ENCODE measurements around the gene LRRFIP1.

DNA sequence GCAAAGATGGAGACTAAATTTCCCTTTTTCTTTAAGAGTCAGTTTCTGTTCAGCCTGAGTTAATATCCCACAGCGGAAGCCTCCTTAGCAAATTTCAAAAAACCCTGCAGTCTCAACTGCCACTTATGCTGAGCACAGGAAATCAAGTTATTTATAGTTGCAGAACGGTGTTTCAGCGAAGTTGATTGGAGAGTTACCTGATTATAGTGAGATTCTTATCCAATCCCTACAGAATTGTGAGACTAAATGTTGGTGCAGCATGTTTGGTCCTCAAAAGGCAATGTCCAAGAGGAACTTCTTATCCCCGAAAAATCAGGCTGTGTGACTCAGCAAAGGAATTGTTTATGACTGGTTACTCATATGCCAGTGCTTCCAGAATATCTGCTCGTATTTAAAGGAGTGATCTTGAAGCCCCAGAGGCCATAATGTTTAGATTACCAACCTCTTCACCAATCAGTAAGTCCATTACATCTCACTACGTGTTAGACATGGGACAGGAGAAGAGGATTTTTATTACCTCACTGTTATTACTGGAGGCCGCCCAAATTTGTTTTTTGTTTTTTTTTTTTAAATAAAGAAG is 67.9 kb downstream of the LRRFIP1 start:
- TF ChIP-seq, protein P1, sequence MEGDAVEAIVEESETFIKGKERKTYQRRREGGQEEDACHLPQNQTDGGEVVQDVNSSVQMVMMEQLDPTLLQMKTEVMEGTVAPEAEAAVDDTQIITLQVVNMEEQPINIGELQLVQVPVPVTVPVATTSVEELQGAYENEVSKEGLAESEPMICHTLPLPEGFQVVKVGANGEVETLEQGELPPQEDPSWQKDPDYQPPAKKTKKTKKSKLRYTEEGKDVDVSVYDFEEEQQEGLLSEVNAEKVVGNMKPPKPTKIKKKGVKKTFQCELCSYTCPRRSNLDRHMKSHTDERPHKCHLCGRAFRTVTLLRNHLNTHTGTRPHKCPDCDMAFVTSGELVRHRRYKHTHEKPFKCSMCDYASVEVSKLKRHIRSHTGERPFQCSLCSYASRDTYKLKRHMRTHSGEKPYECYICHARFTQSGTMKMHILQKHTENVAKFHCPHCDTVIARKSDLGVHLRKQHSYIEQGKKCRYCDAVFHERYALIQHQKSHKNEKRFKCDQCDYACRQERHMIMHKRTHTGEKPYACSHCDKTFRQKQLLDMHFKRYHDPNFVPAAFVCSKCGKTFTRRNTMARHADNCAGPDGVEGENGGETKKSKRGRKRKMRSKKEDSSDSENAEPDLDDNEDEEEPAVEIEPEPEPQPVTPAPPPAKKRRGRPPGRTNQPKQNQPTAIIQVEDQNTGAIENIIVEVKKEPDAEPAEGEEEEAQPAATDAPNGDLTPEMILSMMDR (IDR thresholded peaks at IDR 0.05; ENCODE audit: low read length), result no peak
- no peak for TF ChIP-seq EZH2phosphoT487 (IDR thresholded peaks at IDR 0.05; ENCODE audit: low read length)
- no peak for TF ChIP-seq EZH2 (optimal IDR thresholded peaks at IDR 0.05; ENCODE audit: low read depth, low read length)

Data from MM.1S (cell line).